NCI-H2171 treated with DMSO at 0.1 percent for 48 hours (cell line): ENCODE measurements around the gene SIRT7.

ENCODE experiments used
- DNase-seq: peaks from one replicate; lab custom pipeline; 2025; lab: John Stamatoyannopoulos, UW

SIRT7 gene, protein sequence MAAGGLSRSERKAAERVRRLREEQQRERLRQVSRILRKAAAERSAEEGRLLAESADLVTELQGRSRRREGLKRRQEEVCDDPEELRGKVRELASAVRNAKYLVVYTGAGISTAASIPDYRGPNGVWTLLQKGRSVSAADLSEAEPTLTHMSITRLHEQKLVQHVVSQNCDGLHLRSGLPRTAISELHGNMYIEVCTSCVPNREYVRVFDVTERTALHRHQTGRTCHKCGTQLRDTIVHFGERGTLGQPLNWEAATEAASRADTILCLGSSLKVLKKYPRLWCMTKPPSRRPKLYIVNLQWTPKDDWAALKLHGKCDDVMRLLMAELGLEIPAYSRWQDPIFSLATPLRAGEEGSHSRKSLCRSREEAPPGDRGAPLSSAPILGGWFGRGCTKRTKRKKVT

GRCh38 chr17:81917565-81918332 lies at the start of gene SIRT7:
Gene SIRT7, minus strand, starts transcription at chr17:81918176. Its CDS starts 45 bp downstream, at chr17:81918131.
- peak; percentile 81 for DNase-seq

GRCh38 chr17:81967244-81967532 lies 49.2 kb upstream of the SIRT7 start:
- no peak for DNase-seq

GRCh38 chr17:81966343-81967243 lies 48.6 kb upstream of the SIRT7 start:
- peak; percentile 76 for DNase-seq

GRCh38 chr17:81964081-81964849 lies 46.3 kb upstream of the SIRT7 start:
- no peak for DNase-seq

DNA sequence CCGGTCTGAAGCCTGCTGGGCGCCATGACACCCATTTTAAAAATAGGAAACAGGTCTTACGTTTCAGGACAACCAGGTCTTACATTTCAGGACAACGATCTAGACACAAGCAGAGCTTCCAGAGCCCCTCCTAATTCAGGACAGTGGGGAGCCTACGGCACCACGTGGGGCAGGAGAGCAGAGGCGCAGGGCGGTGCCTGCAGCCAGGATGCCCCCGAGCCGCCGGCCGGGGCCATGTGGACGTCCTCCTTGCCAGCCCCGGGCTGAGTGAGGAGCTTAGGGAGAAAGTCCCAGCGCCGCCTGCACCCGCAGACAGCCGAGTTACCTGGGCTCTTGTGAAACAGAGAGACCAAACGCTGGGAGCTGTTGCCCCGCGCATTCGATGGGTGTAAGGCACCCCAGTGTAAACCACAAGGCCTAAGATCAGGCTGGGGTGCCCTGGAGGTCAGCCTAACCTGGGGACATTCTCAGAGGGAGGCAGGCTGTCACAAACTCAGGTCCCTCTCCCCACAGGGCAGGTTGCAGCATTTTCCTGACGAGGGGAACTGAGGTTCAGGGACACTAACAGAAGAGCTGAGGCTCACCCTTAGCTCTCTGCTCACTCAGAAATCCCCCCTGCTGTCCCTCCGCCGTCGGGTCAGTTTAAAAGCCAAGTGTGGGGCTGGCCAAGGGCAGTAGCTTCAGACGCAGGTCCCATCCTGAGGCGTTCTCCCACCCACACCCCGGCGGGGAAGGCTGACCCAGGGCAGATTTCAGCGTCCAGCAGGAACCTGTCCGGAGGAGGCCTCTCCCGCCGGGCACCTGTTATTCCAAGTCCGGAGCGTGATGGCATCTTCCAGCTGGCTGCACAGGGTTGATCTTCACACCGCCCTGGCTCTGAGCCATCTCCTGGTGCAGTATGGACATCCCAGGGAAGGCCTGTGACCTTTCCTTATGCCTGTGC lies 44.8 kb upstream of the SIRT7 start:
- DNase-seq: no peak

GRCh38 chr17:81961521-81962498 lies 43.8 kb upstream of the SIRT7 start:
- DNase-seq: no peak

DNA sequence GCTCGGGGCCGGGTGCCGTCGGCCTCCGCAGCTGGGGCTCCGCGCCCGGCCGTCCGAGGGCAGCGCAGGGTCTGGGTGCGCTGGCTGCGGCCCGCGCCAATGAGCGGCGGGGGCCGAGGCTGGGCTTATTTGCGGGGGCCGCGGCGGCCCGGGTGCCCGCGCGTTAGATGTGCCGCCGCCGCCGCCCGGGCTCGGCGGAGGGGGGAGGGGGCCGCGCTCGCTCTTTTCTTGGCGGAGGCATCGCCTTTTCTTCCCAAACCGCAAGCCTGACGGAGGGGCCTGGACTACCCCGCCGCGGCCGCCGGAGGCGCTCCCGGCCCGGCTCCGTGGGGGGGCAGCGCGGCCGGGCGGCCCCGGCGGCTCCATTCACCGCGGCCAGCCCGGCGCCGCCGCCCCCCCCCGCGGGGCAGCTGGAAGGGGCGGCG lies 43.1 kb upstream of the SIRT7 start, which contains the start of gene NOTUM:
TSS of gene NOTUM (minus strand) at position 101 of the 425 bp plus-strand sequence. CDS start 278 bp downstream, outside the sequence.
- peak; percentile 16 for DNase-seq

DNA sequence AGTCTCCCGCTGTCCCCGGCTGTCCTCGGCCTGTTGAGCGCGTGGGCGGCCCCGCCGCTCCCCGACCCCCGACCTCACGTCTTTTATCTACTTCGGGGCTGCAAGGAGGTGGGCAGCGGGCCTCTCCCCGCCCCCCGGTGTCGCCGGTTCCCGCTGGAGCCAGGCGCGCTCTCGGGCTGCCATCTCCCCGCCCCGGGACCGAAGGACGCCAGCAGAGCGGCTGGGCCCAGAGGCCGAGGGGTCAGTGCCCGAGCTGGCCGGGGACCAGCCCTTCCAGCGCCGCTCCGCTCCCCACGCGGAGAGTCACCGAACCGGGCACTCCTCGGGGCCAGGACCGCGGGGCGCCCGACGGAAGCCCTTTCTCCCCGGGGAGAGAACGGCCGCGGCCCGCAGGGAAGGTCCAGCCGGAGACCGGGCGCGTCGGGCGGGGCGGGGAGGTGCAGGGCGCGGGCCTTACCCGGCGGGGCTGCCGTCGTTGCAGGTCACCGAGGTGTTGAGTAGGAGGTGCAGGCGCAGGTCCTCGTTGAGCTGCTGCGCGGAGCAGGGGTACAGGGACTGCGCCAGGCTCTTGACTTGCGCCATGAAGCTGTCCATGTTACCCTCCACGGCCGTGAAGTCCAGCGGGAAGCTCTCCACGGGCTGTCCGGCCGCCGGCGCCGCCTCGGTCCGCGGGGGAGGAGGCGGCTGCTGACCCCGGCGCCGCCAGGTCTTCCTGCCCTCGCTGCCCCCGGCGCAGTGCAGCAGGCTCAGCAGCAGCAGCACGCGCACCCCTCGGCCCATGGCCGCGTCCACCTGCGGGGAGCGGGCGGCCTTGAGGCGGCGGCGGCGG lies 42.4 kb upstream of the SIRT7 start:
- no peak for DNase-seq

GRCh38 chr17:81959362-81960129 lies 41.6 kb upstream of the SIRT7 start:
- peak; percentile 25 for DNase-seq

DNA sequence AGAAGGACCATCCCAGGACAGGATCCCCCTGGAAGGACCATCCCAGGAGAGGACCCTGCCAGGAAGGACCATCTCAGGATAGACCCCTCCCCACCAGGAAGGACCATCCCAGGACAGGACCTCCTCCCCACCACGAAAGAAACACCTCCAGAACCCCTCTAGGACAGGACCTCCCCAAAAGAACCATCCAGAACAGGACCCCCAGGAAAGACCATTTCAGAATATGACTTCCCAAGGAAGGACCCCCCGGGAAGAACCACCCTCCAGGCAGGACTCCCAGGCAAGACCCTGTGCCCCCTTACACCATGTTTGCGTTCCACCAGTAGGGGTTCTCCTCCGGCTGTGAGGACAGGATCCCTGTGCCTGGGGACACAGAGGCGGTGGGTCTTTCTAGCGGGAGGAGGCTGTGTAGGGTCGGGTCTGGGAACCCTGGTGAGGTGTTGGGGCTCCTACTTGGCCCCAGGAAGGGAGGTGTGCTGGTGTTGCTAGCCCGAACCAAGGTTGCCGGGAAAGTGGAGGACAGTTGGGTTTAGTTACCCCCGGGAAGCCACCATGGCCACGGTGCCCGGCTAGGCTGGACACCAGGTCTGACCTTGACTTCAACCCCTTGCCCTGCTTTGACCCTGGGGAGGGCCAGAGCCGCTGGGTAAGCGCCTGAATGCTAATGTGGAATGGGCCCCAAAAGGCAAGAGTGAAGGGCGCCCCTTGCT lies 40.8 kb upstream of the SIRT7 start:
- DNase-seq: no peak

- no peak for DNase-seq
These were observed 39.9 kb upstream of the SIRT7 start for GRCh38 chr17:81957691-81958432.

DNA sequence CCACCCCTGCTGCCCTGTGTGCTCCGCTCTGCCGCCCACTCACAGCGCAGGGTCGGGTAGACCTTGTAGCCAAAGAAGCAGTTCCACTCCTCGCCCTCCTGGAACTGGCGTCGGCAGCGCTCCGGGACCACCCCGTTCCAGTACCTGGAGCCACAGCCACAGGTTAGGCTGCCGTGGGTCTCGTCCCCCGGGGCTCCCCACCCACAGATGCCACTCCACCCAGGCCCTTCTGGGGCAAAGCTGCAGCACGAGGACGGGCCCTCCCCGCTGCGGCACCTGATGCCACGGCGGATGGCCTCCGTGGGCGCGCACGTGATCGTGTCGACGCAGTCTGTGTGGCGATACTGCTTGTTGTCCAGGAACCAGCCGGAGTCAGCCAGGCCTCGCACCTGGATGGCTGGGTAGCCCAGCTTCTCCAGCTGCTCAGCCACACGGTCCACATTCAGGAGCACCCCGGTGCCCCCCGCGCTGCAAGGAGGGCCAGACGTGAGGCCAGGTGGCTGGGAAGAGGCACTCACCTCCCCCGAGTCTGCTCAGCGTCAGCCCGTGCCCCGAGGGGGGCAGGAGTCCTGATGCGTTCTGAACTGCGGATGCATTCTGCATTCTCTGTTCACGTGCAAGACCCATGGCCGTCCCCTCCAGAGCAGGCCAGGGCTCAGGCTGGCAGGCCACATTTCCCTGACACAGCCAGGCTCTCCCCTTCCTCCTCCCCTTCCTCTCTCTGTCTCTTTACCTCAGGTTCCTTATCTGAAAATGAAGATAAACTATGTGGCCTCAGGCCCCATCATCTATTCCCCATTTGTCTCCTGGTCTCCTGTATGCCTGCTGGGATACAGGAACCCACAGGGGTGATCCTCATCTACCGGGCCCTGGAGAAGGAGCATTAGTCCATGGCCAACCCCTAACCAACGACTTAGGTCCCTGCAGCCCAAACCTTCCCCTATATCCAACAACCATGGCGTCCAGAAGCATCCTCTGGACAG lies 38.9 kb upstream of the SIRT7 start:
- DNase-seq: peak; percentile 78

DNA sequence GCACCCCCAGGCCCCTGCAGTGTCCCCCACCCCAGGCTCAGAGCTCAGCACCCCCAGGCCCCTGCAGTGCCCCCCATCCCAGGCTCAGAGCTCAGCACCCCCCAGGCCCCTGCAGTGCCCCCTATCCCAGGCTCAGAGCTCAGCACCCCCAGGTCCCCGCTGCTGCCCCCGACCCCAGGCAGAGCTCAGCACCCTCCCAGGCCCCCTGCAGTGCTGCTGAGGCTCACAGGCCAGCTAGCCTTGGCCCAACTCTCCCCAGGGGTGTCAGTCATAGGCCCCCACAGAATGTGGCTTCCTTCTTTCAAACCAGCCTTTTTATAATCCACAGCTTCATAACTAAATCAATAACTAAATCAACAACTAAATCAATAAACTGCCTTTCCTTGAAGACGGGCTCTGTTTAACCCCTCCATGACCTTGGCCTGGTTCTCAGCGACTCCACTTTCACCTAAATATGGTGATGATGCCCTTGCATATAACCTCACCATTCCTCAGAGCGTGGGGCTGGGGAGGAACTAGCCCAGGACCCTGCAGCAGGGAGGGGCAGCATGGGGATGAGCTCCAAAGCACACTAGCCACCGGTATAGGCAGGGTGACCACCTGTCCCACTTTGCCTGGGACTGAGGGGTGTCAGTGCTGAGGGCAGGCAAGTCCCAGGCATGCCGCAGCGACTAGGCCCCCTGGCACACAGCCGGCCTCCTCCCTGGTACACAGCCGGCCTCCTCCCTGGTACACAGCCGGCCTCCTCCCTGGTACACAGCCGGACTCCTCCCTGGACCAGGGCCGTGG lies 38.0 kb upstream of the SIRT7 start:
- DNase-seq: no peak
